Heart left ventricle (tissue), 13 donors: ENCODE measurements around the gene TRPM7.

ENCODE experiments used
- CTCF ChIP-seq, 12 donors: fragments of 200-600 bp; sonication (generic) in 4 of 12; IDR thresholded peaks; one replicate each; pipeline versions ENCODE4 v1.5.0 to v1.8.0; 2018 to 2022; ENCODE audit warnings: antibody characterized with exemption in 12 of 12, mild to moderate bottlenecking in 5 of 12
- POLR2A ChIP-seq, 2 donors: fragments of 450-650 bp; IDR thresholded peaks; one replicate each; pipeline ENCODE4 v1.6.1; 2017; ENCODE audit warnings: antibody characterized with exemption in 2 of 2, mild to moderate bottlenecking in 2 of 2, moderate library complexity in 2 of 2
- donor health status: ischemic (EF 13 %, LVEDD 7.1; RV severe dilation, severe dysfunction).
- donor health status: DM: no; HTN: yes; CAD: no.
- donor health status: DM: no; HTN: no; CAD: no.
- donor health status: ischemic (EF 25% LVEDD 6.9; RV normal size, moderate dysfunction).
- donor health status: ischemic (EF 25% LVEDD 5.7; RV mildly dilated, moderate dysfunction).
- donor health status: ischemic (EF 35%, LVEDD 5.7; RV mildly dilated, moderate dysfunction).
- donor health status: nonischemic (EF 11% LVEDD 7.7; RV severe dilation, severe dysfunction).
- donor health status: DM: yes; HTN: yes; CAD: no.
- donor health status: PGD.
- donor health status: ischemic (EF 29% LVEDD 5.4; RV normal size, mild dysfunction).
- donor health status: nonischemic (EF 23%, LVEDD 6.1; RV moderate dilation, normal function).

- TF ChIP-seq POLR2A (IDR thresholded peaks at IDR 0.05) (no peak), CTCF (IDR thresholded peaks at IDR 0.05) (no peak)
Measured at GRCh38 chr15:50652671-50653070, 33.9 kb downstream of the TRPM7 start.
